ENCODE data around the gene GPT2.

DNA sequence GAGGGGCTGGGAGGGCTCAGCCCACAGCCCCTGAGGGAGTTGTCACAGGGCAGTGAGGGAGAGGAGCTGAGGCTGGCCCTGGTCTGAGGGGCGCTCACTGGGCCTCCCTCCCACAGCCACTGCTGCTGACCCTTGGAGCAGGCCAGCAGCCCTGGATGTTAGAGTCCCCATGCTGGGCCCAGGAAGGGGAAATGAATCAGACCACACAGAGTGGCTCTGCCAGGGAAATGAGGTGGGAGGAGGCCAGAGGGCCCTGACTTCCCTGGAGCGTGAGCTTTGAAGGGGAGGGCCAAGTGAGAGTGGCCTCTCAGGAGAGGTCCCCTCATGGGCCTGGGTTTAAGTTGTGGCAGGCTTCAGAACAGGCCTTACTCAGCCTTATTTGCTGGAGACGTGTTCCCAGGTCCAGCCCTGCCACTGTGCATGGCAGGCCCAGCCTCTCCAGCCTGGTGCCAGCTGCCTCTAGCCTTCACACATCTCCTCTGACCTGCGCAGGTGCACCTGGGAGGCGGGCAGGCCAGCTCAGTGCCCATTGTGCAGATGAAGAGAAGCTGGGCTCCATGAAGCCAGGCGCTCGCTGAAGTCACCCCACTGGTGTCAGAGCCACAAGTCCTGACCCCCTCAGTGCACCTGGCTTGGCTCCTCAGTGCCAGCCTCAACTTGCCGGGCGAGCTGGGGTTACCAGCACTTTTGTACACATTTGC, 15.4 kb downstream of the GPT2 start:
- TF ChIP-seq, protein P1, sequence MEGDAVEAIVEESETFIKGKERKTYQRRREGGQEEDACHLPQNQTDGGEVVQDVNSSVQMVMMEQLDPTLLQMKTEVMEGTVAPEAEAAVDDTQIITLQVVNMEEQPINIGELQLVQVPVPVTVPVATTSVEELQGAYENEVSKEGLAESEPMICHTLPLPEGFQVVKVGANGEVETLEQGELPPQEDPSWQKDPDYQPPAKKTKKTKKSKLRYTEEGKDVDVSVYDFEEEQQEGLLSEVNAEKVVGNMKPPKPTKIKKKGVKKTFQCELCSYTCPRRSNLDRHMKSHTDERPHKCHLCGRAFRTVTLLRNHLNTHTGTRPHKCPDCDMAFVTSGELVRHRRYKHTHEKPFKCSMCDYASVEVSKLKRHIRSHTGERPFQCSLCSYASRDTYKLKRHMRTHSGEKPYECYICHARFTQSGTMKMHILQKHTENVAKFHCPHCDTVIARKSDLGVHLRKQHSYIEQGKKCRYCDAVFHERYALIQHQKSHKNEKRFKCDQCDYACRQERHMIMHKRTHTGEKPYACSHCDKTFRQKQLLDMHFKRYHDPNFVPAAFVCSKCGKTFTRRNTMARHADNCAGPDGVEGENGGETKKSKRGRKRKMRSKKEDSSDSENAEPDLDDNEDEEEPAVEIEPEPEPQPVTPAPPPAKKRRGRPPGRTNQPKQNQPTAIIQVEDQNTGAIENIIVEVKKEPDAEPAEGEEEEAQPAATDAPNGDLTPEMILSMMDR (IDR thresholded peaks at IDR 0.05): no peak
- no peak for TF ChIP-seq POLR2A (IDR thresholded peaks at IDR 0.05)
- TF ChIP-seq POLR2AphosphoS5 (IDR thresholded peaks at IDR 0.05; ENCODE audit: insufficient read depth in 1 of 2, low read depth in 1 of 2): no peak

Data from vagina (tissue), 2 donors.